ENCODE measurements around the gene TNIP2. TPM values are rescaled to one million over a fixed set of nuclear protein-coding genes. Genes with fewer than 3 reads are reported as not detected.

Gene TNIP2
- total and polyA plus RNA-seq, 2 of the 13 experiments (the other 11 are each of a cell fraction or from before 2014, with no cell fraction given): 25.6 to 38.0 TPM

DNA sequence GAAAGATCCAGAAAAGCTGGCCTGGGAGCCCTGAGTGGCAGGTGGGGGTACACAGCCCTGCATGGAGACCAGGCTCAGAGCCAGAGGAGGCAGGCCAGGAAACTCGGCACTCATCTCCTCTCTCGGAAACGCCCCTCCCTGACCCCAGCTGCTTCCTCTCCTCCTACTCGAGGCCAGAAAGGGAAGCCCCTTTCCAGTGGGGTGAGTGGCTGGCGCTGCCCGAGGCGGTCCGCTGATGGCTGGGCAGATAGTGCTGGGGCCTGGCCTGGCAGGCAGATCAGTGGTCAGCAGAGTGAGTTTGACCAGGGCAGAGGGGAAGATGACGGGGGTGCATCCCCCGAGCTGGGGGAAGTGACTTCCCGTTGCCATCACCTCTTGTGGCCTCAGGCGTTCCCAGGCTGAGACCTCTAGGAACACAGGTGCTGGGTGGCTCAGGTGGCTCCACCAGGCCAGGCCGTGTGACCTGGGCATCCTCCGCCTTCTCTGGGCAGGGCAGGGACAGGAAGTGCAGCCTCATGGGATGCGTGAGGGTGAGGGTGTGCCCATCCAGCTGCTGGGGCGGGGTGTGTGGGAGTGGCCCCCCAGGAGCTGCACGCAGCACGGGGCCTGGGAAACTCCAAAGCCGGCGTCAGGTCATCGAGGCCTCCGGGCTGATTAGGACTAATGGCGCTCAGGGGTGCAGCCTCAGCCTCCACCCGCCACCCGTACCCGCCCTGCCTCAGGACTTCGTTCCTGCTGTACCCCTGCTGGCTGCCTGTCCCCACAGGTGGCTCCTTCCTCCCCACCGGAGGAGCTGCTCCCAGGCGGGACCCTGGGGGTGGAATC, 42.5 kb upstream of the TNIP2 start:
- H3K4me3 ChIP-seq (replicated peaks in 1 of 3; ENCODE audit: insufficient read depth in 1 of 3, low read depth in 2 of 3, low read length in 3 of 3): no peak overlapping the region
- DNase-seq (ENCODE audit: low spot score) (no peak), ATAC-seq (no peak), FAIRE-seq (no peak)
- H3K27me3 ChIP-seq (ENCODE audit: control insufficient read depth in 1 of 2, insufficient read depth in 2 of 2, low read length in 2 of 2): no peaks in the 10 kb centered on the region
- H3K4me1 ChIP-seq (ENCODE audit: insufficient read depth, low read length): peaks cover 84% of the 10 kb centered on the region
- H3K36me3 ChIP-seq (replicated peaks in 1 of 2; ENCODE audit: control insufficient read depth in 1 of 2, insufficient read depth in 2 of 2, low read length in 2 of 2): peaks cover 3 to 14% of the 10 kb centered on the region in 2 experiments; a peak in 3 of 5 replicates
- intact Hi-C loops (cut with micrococcal nuclease; ENCODE audit: unreplicated experiment) (no loop called here), in situ Hi-C loops (cut with HindIII; ENCODE audit: extremely low pct_ligation_motif_present, low pct_unique_long_range_greater_than_20kb) (no loop called here)
- H3K27ac ChIP-seq (ENCODE audit: extremely low read length, insufficient read depth, low read length): peak overlapping the region; percentile 36
- peak overlapping the region; percentile 95; the same call in 1 of the 2 replicates for H3K4me2 ChIP-seq (ENCODE audit: low read depth, low read length)
- no peaks in the 10 kb centered on the region for H4K20me1 ChIP-seq (ENCODE audit: insufficient read depth, low read length)
- no peak overlapping the region for H3K9ac ChIP-seq (ENCODE audit: insufficient read depth, low read depth, low read length)
- 73% methylated on average over 11 of the region's 29 CpGs for whole genome bisulfite sequencing (ENCODE audit: low lambda C conversion rate)
- peaks cover 63% of the 10 kb centered on the region for H3K79me2 ChIP-seq (ENCODE audit: insufficient read depth, low read length)
- POLR2A ChIA-PET: interaction anchor here (1.6 kb wide), 1 partner anchor 38 kb away, joined by 5 read pairs; no protein-coding TSS in a partner anchor
- H2AFZ ChIP-seq (ENCODE audit: low read length): no peak overlapping the region
- CTCF ChIA-PET (ENCODE audit: low intra/inter-chr PET ratio, low total read pairs): no interaction called here
- no TSS peak for BruUV-seq (replicated peaks)
- no peaks in the 10 kb centered on the region for H3K9me3 ChIP-seq (ENCODE audit: low read length)
- TF ChIP-seq, protein P1, sequence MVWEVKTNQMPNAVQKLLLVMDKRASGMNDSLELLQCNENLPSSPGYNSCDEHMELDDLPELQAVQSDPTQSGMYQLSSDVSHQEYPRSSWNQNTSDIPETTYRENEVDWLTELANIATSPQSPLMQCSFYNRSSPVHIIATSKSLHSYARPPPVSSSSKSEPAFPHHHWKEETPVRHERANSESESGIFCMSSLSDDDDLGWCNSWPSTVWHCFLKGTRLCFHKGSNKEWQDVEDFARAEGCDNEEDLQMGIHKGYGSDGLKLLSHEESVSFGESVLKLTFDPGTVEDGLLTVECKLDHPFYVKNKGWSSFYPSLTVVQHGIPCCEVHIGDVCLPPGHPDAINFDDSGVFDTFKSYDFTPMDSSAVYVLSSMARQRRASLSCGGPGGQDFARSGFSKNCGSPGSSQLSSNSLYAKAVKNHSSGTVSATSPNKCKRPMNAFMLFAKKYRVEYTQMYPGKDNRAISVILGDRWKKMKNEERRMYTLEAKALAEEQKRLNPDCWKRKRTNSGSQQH (CRISPR knock-in tag; IDR thresholded peaks at IDR 0.05; ENCODE audit: low read depth): no peak
- 0 out of 2 replicates have a peak, but pooled peaks have one; percentile 21 for TF ChIP-seq ZBTB38 (CRISPR knock-in tag; IDR thresholded peaks at IDR 0.05)
- TF ChIP-seq ZNF530 (CRISPR knock-in tag; IDR thresholded peaks at IDR 0.05; ENCODE audit: low read depth): no peak
- TF ChIP-seq RBFOX2 (IDR thresholded peaks at IDR 0.05; ENCODE audit: low read depth, low read length): peak; percentile 58
- TF ChIP-seq GABPB1 (CRISPR knock-in tag; IDR thresholded peaks at IDR 0.05): peak; percentile 11; the same call in 1 of the 2 replicates
- TF ChIP-seq, protein P2, sequence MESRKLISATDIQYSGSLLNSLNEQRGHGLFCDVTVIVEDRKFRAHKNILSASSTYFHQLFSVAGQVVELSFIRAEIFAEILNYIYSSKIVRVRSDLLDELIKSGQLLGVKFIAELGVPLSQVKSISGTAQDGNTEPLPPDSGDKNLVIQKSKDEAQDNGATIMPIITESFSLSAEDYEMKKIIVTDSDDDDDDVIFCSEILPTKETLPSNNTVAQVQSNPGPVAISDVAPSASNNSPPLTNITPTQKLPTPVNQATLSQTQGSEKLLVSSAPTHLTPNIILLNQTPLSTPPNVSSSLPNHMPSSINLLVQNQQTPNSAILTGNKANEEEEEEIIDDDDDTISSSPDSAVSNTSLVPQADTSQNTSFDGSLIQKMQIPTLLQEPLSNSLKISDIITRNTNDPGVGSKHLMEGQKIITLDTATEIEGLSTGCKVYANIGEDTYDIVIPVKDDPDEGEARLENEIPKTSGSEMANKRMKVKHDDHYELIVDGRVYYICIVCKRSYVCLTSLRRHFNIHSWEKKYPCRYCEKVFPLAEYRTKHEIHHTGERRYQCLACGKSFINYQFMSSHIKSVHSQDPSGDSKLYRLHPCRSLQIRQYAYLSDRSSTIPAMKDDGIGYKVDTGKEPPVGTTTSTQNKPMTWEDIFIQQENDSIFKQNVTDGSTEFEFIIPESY (CRISPR knock-in tag; IDR thresholded peaks at IDR 0.05): peak; percentile 63; the same call in 1 of the 2 replicates
- TF ChIP-seq, protein P3, sequence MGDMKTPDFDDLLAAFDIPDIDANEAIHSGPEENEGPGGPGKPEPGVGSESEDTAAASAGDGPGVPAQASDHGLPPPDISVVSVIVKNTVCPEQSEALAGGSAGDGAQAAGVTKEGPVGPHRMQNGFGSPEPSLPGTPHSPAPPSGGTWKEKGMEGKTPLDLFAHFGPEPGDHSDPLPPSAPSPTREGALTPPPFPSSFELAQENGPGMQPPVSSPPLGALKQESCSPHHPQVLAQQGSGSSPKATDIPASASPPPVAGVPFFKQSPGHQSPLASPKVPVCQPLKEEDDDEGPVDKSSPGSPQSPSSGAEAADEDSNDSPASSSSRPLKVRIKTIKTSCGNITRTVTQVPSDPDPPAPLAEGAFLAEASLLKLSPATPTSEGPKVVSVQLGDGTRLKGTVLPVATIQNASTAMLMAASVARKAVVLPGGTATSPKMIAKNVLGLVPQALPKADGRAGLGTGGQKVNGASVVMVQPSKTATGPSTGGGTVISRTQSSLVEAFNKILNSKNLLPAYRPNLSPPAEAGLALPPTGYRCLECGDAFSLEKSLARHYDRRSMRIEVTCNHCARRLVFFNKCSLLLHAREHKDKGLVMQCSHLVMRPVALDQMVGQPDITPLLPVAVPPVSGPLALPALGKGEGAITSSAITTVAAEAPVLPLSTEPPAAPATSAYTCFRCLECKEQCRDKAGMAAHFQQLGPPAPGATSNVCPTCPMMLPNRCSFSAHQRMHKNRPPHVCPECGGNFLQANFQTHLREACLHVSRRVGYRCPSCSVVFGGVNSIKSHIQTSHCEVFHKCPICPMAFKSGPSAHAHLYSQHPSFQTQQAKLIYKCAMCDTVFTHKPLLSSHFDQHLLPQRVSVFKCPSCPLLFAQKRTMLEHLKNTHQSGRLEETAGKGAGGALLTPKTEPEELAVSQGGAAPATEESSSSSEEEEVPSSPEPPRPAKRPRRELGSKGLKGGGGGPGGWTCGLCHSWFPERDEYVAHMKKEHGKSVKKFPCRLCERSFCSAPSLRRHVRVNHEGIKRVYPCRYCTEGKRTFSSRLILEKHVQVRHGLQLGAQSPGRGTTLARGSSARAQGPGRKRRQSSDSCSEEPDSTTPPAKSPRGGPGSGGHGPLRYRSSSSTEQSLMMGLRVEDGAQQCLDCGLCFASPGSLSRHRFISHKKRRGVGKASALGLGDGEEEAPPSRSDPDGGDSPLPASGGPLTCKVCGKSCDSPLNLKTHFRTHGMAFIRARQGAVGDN (CRISPR knock-in tag; IDR thresholded peaks at IDR 0.05): peak; percentile 22; the same call in 1 of the 2 replicates
- TF ChIP-seq, protein P4, sequence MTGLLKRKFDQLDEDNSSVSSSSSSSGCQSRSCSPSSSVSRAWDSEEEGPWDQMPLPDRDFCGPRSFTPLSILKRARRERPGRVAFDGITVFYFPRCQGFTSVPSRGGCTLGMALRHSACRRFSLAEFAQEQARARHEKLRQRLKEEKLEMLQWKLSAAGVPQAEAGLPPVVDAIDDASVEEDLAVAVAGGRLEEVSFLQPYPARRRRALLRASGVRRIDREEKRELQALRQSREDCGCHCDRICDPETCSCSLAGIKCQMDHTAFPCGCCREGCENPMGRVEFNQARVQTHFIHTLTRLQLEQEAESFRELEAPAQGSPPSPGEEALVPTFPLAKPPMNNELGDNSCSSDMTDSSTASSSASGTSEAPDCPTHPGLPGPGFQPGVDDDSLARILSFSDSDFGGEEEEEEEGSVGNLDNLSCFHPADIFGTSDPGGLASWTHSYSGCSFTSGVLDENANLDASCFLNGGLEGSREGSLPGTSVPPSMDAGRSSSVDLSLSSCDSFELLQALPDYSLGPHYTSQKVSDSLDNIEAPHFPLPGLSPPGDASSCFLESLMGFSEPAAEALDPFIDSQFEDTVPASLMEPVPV (CRISPR knock-in tag; IDR thresholded peaks at IDR 0.05): peak; percentile 43; the same call in 1 of the 2 replicates
